ENCODE measurements around the gene RAPGEF1. TPM values are rescaled to one million over a fixed set of nuclear protein-coding genes. Genes with fewer than 3 reads are reported as not detected.
A peak's percentile ranks its signal among the peaks of the same experiment; 100 is the strongest.

Gene RAPGEF1
- total and polyA plus RNA-seq, 9 of the 15 experiments (the other 6 are each of a cell fraction or from before 2014, with no cell fraction given), result 0.06 to 44.1 (median 19.9) TPM

- TF ChIP-seq CHD1 (IDR thresholded peaks at IDR 0.05; ENCODE audit: low read length) (no peak), GTF2F1 (IDR thresholded peaks at IDR 0.05; ENCODE audit: low read depth, low read length) (no peak), E2F5 (CRISPR knock-in tag; IDR thresholded peaks at IDR 0.05) (no peak), ZC3H4 (CRISPR knock-in tag; IDR thresholded peaks at IDR 0.05; ENCODE audit: borderline replicate concordance) (no peak), CAMTA2 (CRISPR knock-in tag; conservative IDR thresholded peaks at IDR 0.05) (no peak), HDAC2 (IDR thresholded peaks at IDR 0.05) (no peak), MTF1 (CRISPR knock-in tag; IDR thresholded peaks at IDR 0.05; ENCODE audit: borderline replicate concordance) (no peak), CEBPZ (IDR thresholded peaks at IDR 0.05; ENCODE audit: borderline replicate concordance, low read depth, low read length) (no peak), ZNF431 (CRISPR knock-in tag; IDR thresholded peaks at IDR 0.05) (no peak), RBM34 (IDR thresholded peaks at IDR 0.05; ENCODE audit: borderline replicate concordance, insufficient read depth, low read length) (no peak), LEF1 (IDR thresholded peaks at IDR 0.05) (no peak), MLLT1 (IDR thresholded peaks at IDR 0.05) (0 out of 4 replicates have a peak, but pooled peaks of 1 of the 2 experiments have one; percentile 31), SP2 (IDR thresholded peaks at IDR 0.05; ENCODE audit: extremely low read depth, low read depth, low read length, poor library complexity, severe bottlenecking) (no peak), FOS (IDR thresholded peaks at IDR 0.05; ENCODE audit: extremely low read depth, insufficient read length) (no peak), ZBTB17 (CRISPR knock-in tag; IDR thresholded peaks at IDR 0.05) (no peak), ZNF639 (CRISPR knock-in tag; conservative IDR thresholded peaks at IDR 0.05 in 1 of 2, IDR thresholded peaks at IDR 0.05 in 1 of 2) (no peak), NFXL1 (CRISPR knock-in tag; IDR thresholded peaks at IDR 0.05) (no peak), EWSR1 (IDR thresholded peaks at IDR 0.05; ENCODE audit: borderline replicate concordance, low read depth, partially characterized antibody) (no peak), HIVEP1 (CRISPR knock-in tag; IDR thresholded peaks at IDR 0.05) (no peak), FOSL1 (tag; conservative IDR thresholded peaks at IDR 0.05) (no peak), PHTF2 (CRISPR knock-in tag; IDR thresholded peaks at IDR 0.05) (no peak)
Observed at GRCh38 chr9:131530920-131531832, 208.7 kb downstream of the RAPGEF1 start, which contains the start of gene UCK1 (continued).
